GM19467 (cell line): Measurements from ENCODE around the gene SYAP1.
"Not testable (repeated sequence)": the region's sequence is repeated elsewhere in the genome, so short reads cannot be mapped to it uniquely, and the experiment has no call there.

Source experiments
- ATAC-seq: cut with Tn5 transposase; IDR thresholded peaks from one replicate; pipeline ENCODE4 v1.9.1; 2021; ENCODE audit warnings: mild to moderate bottlenecking, moderate library complexity; ENCODE audit not compliant: unreplicated experiment

The SYAP1 gene

DNA sequence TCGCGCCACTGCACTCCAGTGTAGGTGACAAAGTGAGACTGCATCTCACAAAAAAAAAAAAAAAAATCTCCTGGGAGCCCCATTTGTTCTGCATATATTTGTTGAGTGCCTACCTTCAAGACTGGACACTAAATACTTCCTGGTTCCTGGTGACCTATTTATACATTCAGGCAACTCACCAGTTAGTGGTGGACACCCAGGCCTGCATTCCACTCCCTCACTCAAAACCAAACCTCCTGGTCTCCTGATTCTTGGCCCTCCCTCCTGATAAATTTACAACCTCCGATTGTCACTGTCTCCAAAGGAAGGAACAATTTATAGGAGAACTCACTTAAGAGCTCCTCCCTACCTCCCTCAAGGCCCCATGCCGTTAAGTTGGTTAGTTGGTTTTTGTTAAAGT, 3.1 kb downstream of the SYAP1 start:
- no peak for ATAC-seq

DNA sequence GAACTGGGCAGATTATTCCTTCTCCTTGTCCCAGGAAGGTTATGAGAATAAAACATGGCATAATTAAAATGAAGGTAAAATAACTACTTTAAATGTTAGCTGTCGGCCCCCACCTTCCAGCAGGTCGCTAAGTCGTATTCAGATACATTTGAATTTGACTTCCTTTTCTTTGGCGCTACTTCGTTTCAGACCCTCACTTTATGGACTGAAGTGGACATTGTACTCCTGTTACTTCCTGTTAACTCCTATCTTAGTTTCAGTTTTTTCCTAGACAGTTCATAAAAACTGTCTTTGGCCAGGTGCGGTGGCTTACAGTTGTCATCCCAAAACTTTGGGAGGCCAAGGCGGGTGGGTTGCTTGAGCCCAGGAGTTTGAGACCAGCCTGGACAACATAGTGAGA, 5.7 kb downstream of the SYAP1 start:
- ATAC-seq, result no peak

DNA sequence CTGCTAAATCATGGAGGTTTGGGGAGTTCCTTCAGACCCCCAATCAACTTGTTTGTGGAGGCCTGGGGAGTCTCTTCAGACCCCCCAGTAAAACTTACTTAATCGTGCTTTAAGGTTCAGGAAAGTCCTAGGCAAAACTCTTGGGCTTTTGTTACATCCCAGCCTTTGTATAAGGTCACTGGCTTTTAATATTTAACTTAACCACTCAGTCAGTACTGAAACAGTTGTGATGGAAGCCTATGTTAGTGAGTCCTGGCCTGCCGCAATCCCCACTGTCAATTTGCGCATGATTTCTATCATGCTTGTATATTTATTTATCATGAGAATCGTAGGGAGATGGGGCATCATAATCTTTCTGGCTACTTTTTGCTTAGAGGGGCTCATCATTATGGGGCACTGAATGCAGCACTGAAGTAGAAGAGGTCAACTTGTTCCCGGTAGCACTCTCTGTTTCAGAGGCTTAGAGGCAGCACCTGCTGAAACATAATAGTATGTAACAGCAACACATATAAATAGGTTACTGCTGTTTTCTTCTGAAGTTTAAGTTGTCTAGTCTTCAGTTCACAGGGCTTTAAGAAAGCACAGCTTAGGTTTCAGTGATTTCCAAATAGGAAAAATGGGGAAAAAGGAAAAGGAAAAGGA, 7.1 kb downstream of the SYAP1 start:
- peak; percentile 83 for ATAC-seq

DNA sequence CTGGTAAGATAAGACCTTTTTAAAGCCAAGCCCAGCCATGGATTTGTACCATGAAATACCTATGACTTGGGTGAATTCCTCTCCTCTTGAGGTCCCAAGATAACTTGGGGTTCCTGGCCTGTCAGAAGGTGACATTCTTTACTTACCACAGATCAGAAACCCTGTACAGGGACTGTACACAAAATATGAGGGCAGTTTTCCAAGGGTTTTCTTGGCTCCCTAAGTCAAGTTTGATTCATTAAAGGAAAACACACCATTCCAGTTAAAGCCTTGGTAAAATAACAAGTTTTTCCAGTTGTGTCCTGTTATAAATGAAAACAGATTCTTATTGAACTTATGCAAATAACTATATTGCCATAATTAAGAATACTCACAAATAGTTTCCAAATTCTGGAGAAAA, 8.2 kb downstream of the SYAP1 start:
- no peak for ATAC-seq

GRCh38 chrX:16730450-16730849, 11.0 kb downstream of the SYAP1 start:
- ATAC-seq, result no peak

- no peak for ATAC-seq
Observed at GRCh38 chrX:16733013-16733412, 13.6 kb downstream of the SYAP1 start.

- no peak for ATAC-seq
Observed at GRCh38 chrX:16737024-16737423, 17.6 kb downstream of the SYAP1 start.

- ATAC-seq, result no peak
Observed at GRCh38 chrX:16739574-16739973, 20.2 kb downstream of the SYAP1 start.

DNA sequence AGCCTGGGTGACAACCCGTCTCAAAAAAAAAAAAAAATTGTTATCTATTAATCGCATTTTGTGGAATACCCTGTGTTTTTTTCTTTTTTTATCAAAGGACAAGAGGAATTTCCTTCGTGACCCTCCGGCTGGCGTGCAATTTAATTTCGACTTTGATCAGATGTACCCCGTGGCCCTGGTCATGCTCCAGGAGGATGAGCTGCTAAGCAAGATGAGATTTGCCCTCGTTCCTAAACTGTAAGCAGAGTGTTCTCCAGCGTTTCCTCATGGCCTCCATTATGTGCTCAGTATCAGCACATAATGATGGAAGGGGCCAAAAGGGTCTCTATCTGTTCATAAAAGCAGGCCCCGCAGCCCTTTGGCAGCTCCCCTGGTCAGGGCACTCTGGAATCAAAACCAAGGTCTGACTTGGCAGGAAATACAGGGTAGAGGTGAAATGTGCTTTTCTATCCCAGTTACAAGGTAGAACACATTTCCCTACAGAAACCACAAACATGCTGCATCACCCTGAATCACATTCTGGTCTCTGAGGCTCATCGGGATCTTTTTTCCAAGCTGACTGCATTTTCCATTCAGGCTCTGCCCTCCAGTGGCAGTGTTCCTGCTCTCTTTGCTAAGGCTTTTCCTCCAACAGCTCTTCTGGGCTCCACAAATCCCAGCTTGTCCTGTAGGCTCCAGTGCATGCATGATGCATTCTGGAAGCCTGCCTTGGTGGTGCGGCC, 24.4 kb downstream of the SYAP1 start:
- no peak for ATAC-seq

- no peak for ATAC-seq
Observed at GRCh38 chrX:16745102-16745501, 25.7 kb downstream of the SYAP1 start.

DNA sequence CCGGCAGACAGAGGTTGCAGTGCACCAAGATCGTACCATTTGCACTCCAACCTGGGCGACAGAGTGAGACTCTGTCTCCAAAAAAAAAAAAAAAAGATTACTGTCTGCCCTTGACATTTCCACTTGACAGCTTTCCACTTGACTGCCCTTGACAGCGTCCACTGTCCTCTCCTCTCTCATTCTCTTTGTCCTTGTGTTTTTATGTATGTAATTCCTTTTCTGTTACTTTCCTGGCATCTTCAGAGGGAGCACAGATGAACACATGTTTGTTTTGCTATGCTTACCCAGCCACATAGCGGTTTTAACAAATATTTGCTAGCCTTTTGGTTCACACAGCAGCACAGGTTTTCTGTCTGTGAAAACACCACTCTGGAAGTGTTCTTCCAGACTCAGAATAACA, 26.2 kb downstream of the SYAP1 start:
- no peak for ATAC-seq

DNA sequence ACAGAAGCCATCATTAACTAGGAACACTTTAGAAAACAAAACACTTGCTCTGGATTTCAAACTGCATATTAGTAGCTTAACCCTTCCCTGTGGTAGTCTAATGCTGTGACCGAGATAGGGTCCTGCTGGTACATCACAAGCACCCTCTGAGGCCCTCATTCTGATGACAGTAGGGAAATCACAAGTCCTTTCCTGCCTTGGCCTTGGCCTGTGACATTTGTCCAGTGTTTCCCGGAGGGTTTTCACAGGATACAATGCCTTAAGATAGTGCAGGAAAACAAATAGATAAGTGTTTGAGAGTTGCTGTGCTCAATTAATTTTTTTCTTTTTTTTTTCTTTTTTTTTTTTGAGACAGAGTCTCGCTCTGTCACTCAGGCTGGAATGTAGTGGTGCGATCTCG, 29.0 kb downstream of the SYAP1 start:
- no peak for ATAC-seq

GRCh38 chrX:16750136-16750535, 30.7 kb downstream of the SYAP1 start:
- ATAC-seq, result no peak

- no peak for ATAC-seq
Observed at GRCh38 chrX:16754019-16754418, 34.6 kb downstream of the SYAP1 start.

DNA sequence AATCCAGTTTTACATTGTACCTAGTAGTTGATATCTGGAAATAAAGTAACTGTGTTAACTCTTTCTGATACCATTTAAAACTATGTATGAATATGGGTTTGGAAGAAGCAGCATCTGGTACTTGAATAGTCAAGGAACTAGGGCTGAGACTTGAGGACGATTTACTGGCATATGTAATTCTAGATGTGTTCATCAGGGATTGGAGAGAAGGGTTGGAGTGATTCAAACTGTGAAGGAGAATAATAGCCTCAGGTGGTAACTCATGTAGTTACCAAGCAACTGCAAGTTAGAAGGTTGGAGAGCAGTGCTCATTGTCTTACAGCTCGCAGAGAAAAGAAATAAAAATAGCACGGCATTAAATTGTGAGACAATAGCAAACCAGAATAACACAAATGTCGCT, 37.3 kb downstream of the SYAP1 start:
- ATAC-seq, result no peak

- not testable (repeated sequence) for ATAC-seq
Observed at GRCh38 chrX:16761500-16761899, 42.1 kb downstream of the SYAP1 start.

- ATAC-seq, result no peak
Observed at GRCh38 chrX:16762579-16762978, 43.2 kb downstream of the SYAP1 start.

DNA sequence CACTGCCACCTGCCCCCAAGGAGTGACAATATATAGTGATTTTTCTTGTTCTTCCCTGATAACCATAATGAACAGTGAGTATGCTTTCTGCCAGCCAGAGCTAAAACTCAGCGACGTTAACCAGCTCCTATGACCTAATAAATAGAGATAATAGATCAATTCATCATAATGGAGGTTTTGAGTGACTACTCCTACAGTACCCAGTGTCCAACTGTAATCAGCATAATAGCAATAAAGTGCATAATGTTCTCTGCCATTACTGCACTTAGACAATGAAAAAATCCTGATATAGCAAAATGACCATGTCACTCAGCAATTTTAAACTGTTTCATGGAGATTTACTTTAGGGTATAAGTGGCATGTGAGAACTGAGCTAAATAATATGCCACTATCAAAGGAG, 46.2 kb downstream of the SYAP1 start:
- no peak for ATAC-seq

DNA sequence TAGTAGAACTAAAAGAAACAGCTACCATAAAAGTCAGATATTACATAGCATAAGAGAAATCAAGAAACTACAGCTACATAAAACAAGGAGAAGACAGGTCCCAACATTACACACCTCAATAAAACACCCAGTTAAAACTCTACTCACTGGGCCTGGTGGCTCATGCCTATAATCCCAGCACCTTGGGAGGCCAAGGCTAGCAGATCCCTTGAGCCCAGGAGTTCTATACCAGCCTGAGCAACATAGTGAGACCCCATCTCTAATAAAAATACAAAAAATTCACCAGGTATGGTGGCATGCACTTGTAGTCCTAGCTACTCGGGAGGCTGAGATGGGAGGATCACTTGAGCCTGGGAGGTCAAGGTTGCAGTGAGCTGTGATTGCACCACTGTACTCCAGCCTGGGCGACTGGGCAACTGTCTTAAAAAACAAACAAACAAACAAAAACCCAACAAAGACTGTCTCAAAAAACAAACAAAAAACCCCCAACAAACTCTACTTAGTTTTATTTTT, 51.6 kb downstream of the SYAP1 start:
- no peak for ATAC-seq

DNA sequence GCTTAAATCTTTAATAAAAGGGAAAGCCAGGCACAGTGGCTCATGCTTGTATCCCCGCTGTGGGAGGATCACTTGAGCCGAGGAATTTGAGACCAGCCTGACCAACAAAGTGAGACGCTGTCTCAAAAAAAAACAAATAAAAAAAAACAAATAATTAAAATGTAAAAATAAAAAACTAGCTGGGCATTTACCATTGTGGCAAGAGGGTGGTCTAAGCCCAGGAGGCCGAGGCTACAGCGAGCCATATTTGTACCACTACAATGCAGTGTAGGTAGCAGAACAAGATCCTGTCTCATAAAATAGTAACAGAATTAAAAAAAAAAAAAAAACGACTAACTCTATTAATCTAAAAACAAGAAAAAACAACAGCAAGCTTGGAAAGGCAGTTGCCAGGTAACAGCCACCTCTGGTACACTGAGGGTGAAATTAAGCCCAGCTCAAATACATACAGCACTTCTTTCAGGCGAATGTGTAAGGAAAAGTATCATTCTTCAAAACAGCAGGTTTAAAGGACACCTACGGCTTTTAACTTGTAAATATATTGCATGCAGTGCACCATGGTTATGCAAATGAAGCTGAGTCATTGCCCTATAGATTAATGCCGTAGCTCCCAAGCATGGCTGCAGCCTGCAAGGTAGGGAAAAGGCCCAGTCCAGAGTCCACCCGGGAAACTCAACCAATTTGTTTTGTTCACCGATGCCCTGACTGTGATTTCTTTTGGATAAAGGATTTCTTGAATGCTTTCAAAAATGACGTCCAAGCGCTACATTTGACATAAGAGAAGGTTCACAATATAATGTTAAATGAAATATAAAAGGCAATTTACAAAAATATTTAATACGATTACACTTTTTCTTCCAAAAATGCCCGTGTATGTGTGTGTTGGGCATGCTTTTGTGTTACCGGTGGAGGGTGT, 52.3 kb downstream of the SYAP1 start:
- ATAC-seq, result no peak

- no peak for ATAC-seq
Observed at GRCh38 chrX:16772460-16772859, 53.0 kb downstream of the SYAP1 start.

GRCh38 chrX:16774746-16775145, 55.3 kb downstream of the SYAP1 start:
- no peak for ATAC-seq
